ENCODE measurements around the gene TNFRSF8. TPM values are rescaled to one million over a fixed set of nuclear protein-coding genes. Genes with fewer than 3 reads are reported as not detected.

Gene TNFRSF8
- total and polyA plus RNA-seq, 2 donors (not counting 1 experiment from before 2014, with no cell fraction given) = 0.05 TPM; not detected in 1

DNA sequence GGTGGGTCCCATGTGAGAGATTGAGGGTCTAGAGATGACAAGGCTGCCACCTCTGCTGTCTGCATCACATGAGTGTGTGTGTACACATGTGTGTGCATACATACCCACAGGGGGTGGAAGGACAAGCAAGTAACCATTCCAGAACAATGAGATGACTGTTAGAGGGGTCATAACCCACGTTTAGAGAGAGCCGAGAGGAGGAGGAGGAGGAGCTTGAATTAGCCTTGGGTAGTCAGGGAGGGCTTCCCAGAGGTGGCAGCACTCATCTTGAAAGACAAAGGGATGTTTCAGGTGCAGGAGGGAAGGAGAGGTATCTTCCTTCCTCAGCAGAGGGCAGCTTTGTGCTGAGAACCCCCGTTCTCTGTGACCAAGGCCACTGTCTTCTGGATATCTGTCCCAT lies 125.0 kb downstream of the TNFRSF8 start:
- Histone ChIP-seq H3K27me3 (ENCODE audit: control insufficient read depth, insufficient read depth, low read length) (no peaks in the 10 kb centered on the region), H3K4me3 (replicated peaks in 1 of 4; ENCODE audit: control extremely low read depth in 1 of 4, insufficient read depth in 1 of 4, low read depth in 3 of 4, low read length in 4 of 4) (no peak overlapping the region), H4K20me1 (ENCODE audit: control insufficient read depth, extremely low read depth, insufficient read depth, low read length) (no peaks in the 10 kb centered on the region), H3K4me1 (ENCODE audit: control insufficient read depth, extremely low read depth, insufficient read depth, low read length) (peaks cover 23% of the 10 kb centered on the region), H3K79me2 (ENCODE audit: control insufficient read depth, insufficient read depth, low read length) (peaks cover 28% of the 10 kb centered on the region), H3K9me3 (ENCODE audit: control insufficient read depth, insufficient read depth, low read depth, low read length) (no peaks in the 10 kb centered on the region), H3K36me3 (ENCODE audit: control insufficient read depth, insufficient read depth, low read length) (peaks cover 7% of the 10 kb centered on the region), H2AFZ (ENCODE audit: low read length) (no peak overlapping the region), H3K4me2 (ENCODE audit: extremely low read depth, insufficient read depth, low read length) (no peak overlapping the region), H3K27ac (ENCODE audit: insufficient read depth, low read length) (no peak overlapping the region), H3K9ac (ENCODE audit: insufficient read depth, low read length) (no peak overlapping the region)
- no peak for DNase-seq (ENCODE audit: low read depth in 2 of 2)
- TF ChIP-seq, protein P1, sequence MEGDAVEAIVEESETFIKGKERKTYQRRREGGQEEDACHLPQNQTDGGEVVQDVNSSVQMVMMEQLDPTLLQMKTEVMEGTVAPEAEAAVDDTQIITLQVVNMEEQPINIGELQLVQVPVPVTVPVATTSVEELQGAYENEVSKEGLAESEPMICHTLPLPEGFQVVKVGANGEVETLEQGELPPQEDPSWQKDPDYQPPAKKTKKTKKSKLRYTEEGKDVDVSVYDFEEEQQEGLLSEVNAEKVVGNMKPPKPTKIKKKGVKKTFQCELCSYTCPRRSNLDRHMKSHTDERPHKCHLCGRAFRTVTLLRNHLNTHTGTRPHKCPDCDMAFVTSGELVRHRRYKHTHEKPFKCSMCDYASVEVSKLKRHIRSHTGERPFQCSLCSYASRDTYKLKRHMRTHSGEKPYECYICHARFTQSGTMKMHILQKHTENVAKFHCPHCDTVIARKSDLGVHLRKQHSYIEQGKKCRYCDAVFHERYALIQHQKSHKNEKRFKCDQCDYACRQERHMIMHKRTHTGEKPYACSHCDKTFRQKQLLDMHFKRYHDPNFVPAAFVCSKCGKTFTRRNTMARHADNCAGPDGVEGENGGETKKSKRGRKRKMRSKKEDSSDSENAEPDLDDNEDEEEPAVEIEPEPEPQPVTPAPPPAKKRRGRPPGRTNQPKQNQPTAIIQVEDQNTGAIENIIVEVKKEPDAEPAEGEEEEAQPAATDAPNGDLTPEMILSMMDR (conservative IDR thresholded peaks at IDR 0.05 in 1 of 2, IDR thresholded peaks at IDR 0.05 in 1 of 2; ENCODE audit: low read depth in 1 of 2, low read length in 2 of 2) = no peak
- no peak for TF ChIP-seq EZH2 (IDR thresholded peaks at IDR 0.05; ENCODE audit: low read length, missing control alignments)

DNA sequence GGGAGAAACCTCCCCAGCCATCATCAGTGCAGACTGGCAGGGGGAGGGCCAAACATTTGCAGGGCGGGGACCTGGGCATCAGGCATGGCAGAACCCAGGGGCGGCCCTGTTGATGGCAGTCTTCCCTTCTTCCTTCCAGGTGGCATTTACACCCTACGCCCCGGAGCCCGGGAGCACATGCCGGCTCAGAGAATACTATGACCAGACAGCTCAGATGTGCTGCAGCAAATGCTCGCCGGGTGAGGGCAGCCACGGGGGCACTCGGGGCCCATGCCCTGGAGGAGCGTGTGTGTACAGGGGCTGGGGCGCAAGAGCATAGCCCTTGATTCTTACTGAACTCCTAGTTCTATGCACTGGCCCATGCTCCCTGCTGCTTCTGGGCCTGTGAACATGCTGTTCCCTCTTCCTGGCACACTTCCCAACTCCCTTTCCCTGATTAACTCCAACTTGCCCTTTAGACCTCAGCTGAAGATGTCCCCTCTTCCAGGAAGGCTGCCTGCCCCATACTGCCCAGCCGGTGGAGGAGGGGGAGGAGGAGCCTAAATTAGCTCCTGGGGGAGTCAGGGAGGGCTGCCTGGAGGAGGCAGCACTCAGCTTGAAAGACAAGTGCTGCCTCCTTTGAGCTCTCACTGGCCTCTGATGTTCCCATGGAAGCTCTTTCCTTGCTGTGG lies 125.7 kb downstream of the TNFRSF8 start:
- Histone ChIP-seq H3K9ac (ENCODE audit: insufficient read depth, low read length) (no peak overlapping the region), H2AFZ (ENCODE audit: low read length) (no peak overlapping the region), H3K4me1 (ENCODE audit: control insufficient read depth, extremely low read depth, insufficient read depth, low read length) (peaks cover 23% of the 10 kb centered on the region), H3K9me3 (ENCODE audit: control insufficient read depth, insufficient read depth, low read depth, low read length) (no peaks in the 10 kb centered on the region), H3K27ac (ENCODE audit: insufficient read depth, low read length) (no peak overlapping the region), H3K4me2 (ENCODE audit: extremely low read depth, insufficient read depth, low read length) (no peak overlapping the region), H3K4me3 (replicated peaks in 1 of 4; ENCODE audit: control extremely low read depth in 1 of 4, insufficient read depth in 1 of 4, low read depth in 3 of 4, low read length in 4 of 4) (no peak overlapping the region), H3K27me3 (ENCODE audit: control insufficient read depth, insufficient read depth, low read length) (no peaks in the 10 kb centered on the region), H3K36me3 (ENCODE audit: control insufficient read depth, insufficient read depth, low read length) (peaks cover 7% of the 10 kb centered on the region), H4K20me1 (ENCODE audit: control insufficient read depth, extremely low read depth, insufficient read depth, low read length) (no peaks in the 10 kb centered on the region), H3K79me2 (ENCODE audit: control insufficient read depth, insufficient read depth, low read length) (peaks cover 28% of the 10 kb centered on the region)
- no peak for DNase-seq (ENCODE audit: low read depth in 2 of 2)
- TF ChIP-seq EZH2 (IDR thresholded peaks at IDR 0.05; ENCODE audit: low read length, missing control alignments) = no peak
- TF ChIP-seq, protein P1 (conservative IDR thresholded peaks at IDR 0.05 in 1 of 2, IDR thresholded peaks at IDR 0.05 in 1 of 2; ENCODE audit: low read depth in 1 of 2, low read length in 2 of 2) = no peak

- no peak overlapping the region for H3K4me3 ChIP-seq (replicated peaks in 1 of 4; ENCODE audit: control extremely low read depth in 1 of 4, insufficient read depth in 1 of 4, low read depth in 3 of 4, low read length in 4 of 4)
- H3K4me1 ChIP-seq (ENCODE audit: control insufficient read depth, extremely low read depth, insufficient read depth, low read length) = peaks cover 23% of the 10 kb centered on the region
- H4K20me1 ChIP-seq (ENCODE audit: control insufficient read depth, extremely low read depth, insufficient read depth, low read length) = no peaks in the 10 kb centered on the region
- TF ChIP-seq, protein P1 (conservative IDR thresholded peaks at IDR 0.05 in 1 of 2, IDR thresholded peaks at IDR 0.05 in 1 of 2; ENCODE audit: low read depth in 1 of 2, low read length in 2 of 2) = no peak
- no peak for TF ChIP-seq EZH2 (IDR thresholded peaks at IDR 0.05; ENCODE audit: low read length, missing control alignments)
- peaks cover 7% of the 10 kb centered on the region for H3K36me3 ChIP-seq (ENCODE audit: control insufficient read depth, insufficient read depth, low read length)
- no peak overlapping the region for H3K4me2 ChIP-seq (ENCODE audit: extremely low read depth, insufficient read depth, low read length)
- peaks cover 28% of the 10 kb centered on the region for H3K79me2 ChIP-seq (ENCODE audit: control insufficient read depth, insufficient read depth, low read length)
- H3K9ac ChIP-seq (ENCODE audit: insufficient read depth, low read length) = no peak overlapping the region
- H3K27me3 ChIP-seq (ENCODE audit: control insufficient read depth, insufficient read depth, low read length) = no peaks in the 10 kb centered on the region
- no peak for DNase-seq (ENCODE audit: low read depth in 2 of 2)
- H2AFZ ChIP-seq (ENCODE audit: low read length) = no peak overlapping the region
- no peak overlapping the region for H3K27ac ChIP-seq (ENCODE audit: insufficient read depth, low read length)
- H3K9me3 ChIP-seq (ENCODE audit: control insufficient read depth, insufficient read depth, low read depth, low read length) = no peaks in the 10 kb centered on the region
Observed at GRCh38 chr1:12189328-12189682, 126.2 kb downstream of the TNFRSF8 start.
